Naive thymus-derived CD4-positive, alpha-beta T cell (primary cell): Measurements from ENCODE around the gene DLST. TPM values are rescaled to one million over a fixed set of nuclear protein-coding genes. Genes with fewer than 3 reads are reported as not detected.
"Not testable (repeated sequence)": the region's sequence is repeated elsewhere in the genome, so short reads cannot be mapped to it uniquely, and the experiment has no call there.

Experiments used
- ATAC-seq: fragments of 150-1000 bp; cut with Tn5 transposase; 2 replicates; pipeline ENCODE4 v1.10.0; 2021; ENCODE audit warnings: mild to moderate bottlenecking, moderate library complexity
- CTCF ChIA-PET: fragments of 350-600 bp; sonication (Branson Sonifier 250); formaldehyde crosslinking; loops from one replicate; lab custom pipeline; 2021; ENCODE audit warnings: antibody characterized with exemption; lab: Charles Lee
- POLR2A ChIA-PET: fragments of 350-600 bp; sonication (Branson Sonifier 250); formaldehyde crosslinking; loops from one replicate; lab custom pipeline; 2021; ENCODE audit warnings: antibody characterized with exemption, inconsistent platforms; lab: Charles Lee
- DNase-seq, 9 donors: peaks; one replicate each; pipeline versions ENCODE4 v3.0.0 to v3.0.0-alpha.2; 2020 to 2022; ENCODE audit warnings: mixed read lengths in 1 of 9
- H3K27ac ChIP-seq: one replicate; pipeline ENCODE4 v1.7.0; 2013; ENCODE audit warnings: mild to moderate bottlenecking, low read depth, low read length, moderate library complexity
- H3K27me3 ChIP-seq, 2 donors: one replicate each; pipeline ENCODE4 v1.7.0; 2013; ENCODE audit warnings: low read length in 2 of 2, mild to moderate bottlenecking in 2 of 2, moderate library complexity in 2 of 2; ENCODE audit not compliant: control insufficient read depth in 2 of 2, insufficient read depth in 2 of 2
- H3K36me3 ChIP-seq, 3 experiments: 1 replicate in 2 of 3; 2 replicates in 1 of 3; pipeline ENCODE4 v1.7.0; 2013; ENCODE audit warnings: low read length in 3 of 3, mild to moderate bottlenecking in 3 of 3, moderate library complexity in 1 of 3; ENCODE audit not compliant: insufficient read depth in 3 of 3, control insufficient read depth in 2 of 3
- H3K4me1 ChIP-seq, 2 donors: one replicate each; pipeline ENCODE4 v1.7.0; 2013; ENCODE audit warnings: low read length in 2 of 2, mild to moderate bottlenecking in 2 of 2, moderate library complexity in 1 of 2; ENCODE audit not compliant: control insufficient read depth in 2 of 2, insufficient read depth in 2 of 2
- H3K4me3 ChIP-seq: 2 replicates; pipeline ENCODE4 v1.7.0; 2013; ENCODE audit warnings: mild to moderate bottlenecking, low read length
- H3K9me3 ChIP-seq, 3 experiments: 1 replicate in 2 of 3; 2 replicates in 1 of 3; pipeline ENCODE4 v1.7.0; 2013; ENCODE audit warnings: low read length in 3 of 3; ENCODE audit not compliant: control insufficient read depth in 2 of 3
- H3K27ac Mint-ChIP-seq, 9 donors: one replicate each; pipeline ENCODE4 v1.8.0; 2020 to 2022; ENCODE audit warnings: mixed read lengths in 9 of 9, mild to moderate bottlenecking in 8 of 9, moderate library complexity in 5 of 9, inconsistent platforms in 2 of 9
- H3K27me3 Mint-ChIP-seq, 5 donors: one replicate each; pipeline ENCODE4 v1.8.0; 2021 to 2022; ENCODE audit warnings: mixed read lengths in 5 of 5, mild to moderate bottlenecking in 1 of 5
- H3K36me3 Mint-ChIP-seq, 5 donors: one replicate each; pipeline ENCODE4 v1.8.0; 2020 to 2022; ENCODE audit warnings: mixed read lengths in 5 of 5, mild to moderate bottlenecking in 3 of 5, inconsistent platforms in 1 of 5
- H3K4me1 Mint-ChIP-seq, 7 donors: one replicate each; pipeline ENCODE4 v1.8.0; 2020 to 2022; ENCODE audit warnings: mixed read lengths in 7 of 7, mild to moderate bottlenecking in 3 of 7, inconsistent platforms in 1 of 7
- H3K4me3 Mint-ChIP-seq, 10 donors: one replicate each; pipeline ENCODE4 v1.8.0; 2020 to 2022; ENCODE audit warnings: mild to moderate bottlenecking in 10 of 10, mixed read lengths in 10 of 10, moderate library complexity in 6 of 10, inconsistent platforms in 2 of 10
- H3K9me3 Mint-ChIP-seq, 11 donors: one replicate each; pipeline ENCODE4 v1.8.0; 2020 to 2022; ENCODE audit warnings: mixed read lengths in 11 of 11, mild to moderate bottlenecking in 4 of 11, inconsistent platforms in 1 of 11, moderate library complexity in 1 of 11
- intact Hi-C, 2 donors: fragments of 100-400 bp; cut with micrococcal nuclease; formaldehyde crosslinking; loops; one replicate each; pipeline ENCODE4 v1.15.1; 2023
- polyA plus RNA-seq, 2 donors: library from polyadenylated mRNA; unstranded; fragments of 300-500 nt; fragmentation: Illumina TruSeq; gene quantifications; one replicate each; pipeline ENCODE4 v1.2.3, GENCODE V29; 2021
- total RNA-seq, 6 experiments: library from RNA in 5 of 6; stranded (reverse) in 5 of 6; gene quantifications; 1 replicate in 5 of 6; 2 replicates in 1 of 6; pipeline ENCODE4 v1.2.3 and lab custom pipeline; 2021 to 2026

Gene DLST
- total and polyA plus RNA-seq, 7 experiments from 2014 or later, result 8.9 to 132 (median 96.0) TPM

- H3K9me3 ChIP-seq, H3K4me3 ChIP-seq, intact Hi-C loops, DNase-seq, H3K4me1 ChIP-seq, H3K9me3 Mint-ChIP-seq, H3K27me3 ChIP-seq, CTCF ChIA-PET, H3K4me3 Mint-ChIP-seq, H3K36me3 ChIP-seq, ATAC-seq, H3K36me3 Mint-ChIP-seq, H3K27ac ChIP-seq: not testable (repeated sequence)
- Mint-ChIP-seq H3K27me3 (peaks cover 0 to 16% (median 0%) of the 10 kb centered on the region in 5 donors), H3K27ac (peak overlapping the region in 1 of 9 donors; percentile 22), H3K4me1 (peaks cover 11 to 30% (median 27%) of the 10 kb centered on the region in 7 donors)
- POLR2A ChIA-PET, result interaction anchor here (1.2 kb wide), 1 partner anchor 9 kb away, joined by 3 read pairs; the partner anchor contains the start of gene RPS6KL1
Measured at GRCh38 chr14:74932936-74933335, 51.2 kb downstream of the DLST start.

- no peaks in the 10 kb centered on the region for H3K27me3 ChIP-seq
- ATAC-seq (no peak), DNase-seq (no peak)
- H3K27ac Mint-ChIP-seq, result no peak overlapping the region
- H3K36me3 Mint-ChIP-seq, result peaks cover 0 to 7% (median 3%) of the 10 kb centered on the region in 5 donors
- H3K9me3 Mint-ChIP-seq, result peaks cover 0 to 14% (median 2%) of the 10 kb centered on the region in 11 donors
- H3K4me1 ChIP-seq, result peaks cover 0 to 3% of the 10 kb centered on the region in 2 donors
- intact Hi-C loops, result no loop called here
- no peak overlapping the region for H3K27ac ChIP-seq
- peaks cover 0 to 16% (median 0%) of the 10 kb centered on the region in 5 donors for H3K27me3 Mint-ChIP-seq
- H3K9me3 ChIP-seq, result no peaks in the 10 kb centered on the region
- no peak overlapping the region for H3K4me3 ChIP-seq
- H3K36me3 ChIP-seq, result no peaks in the 10 kb centered on the region
- no peak overlapping the region for H3K4me3 Mint-ChIP-seq
- ChIA-PET CTCF (no interaction called here), POLR2A (interaction anchor here (0.6 kb wide), 1 partner anchor 53 kb away, joined by 3 read pairs; no protein-coding TSS in a partner anchor)
- H3K4me1 Mint-ChIP-seq, result peaks cover 16 to 36% (median 30%) of the 10 kb centered on the region in 7 donors
Measured at GRCh38 chr14:74934041-74934440, 52.3 kb downstream of the DLST start.

- no peaks in the 10 kb centered on the region for H3K27me3 ChIP-seq
- CTCF ChIA-PET, result interaction anchor here (0.6 to 0.7 kb wide), 2 partner anchors 207 to 369 kb away, joined by 3 to 5 read pairs; no protein-coding TSS in a partner anchor
- ATAC-seq (no peak), DNase-seq (no peak)
- Mint-ChIP-seq H3K4me1 (peaks cover 16 to 30% (median 26%) of the 10 kb centered on the region in 7 donors), H3K4me3 (no peak overlapping the region), H3K27me3 (peaks cover 0 to 14% (median 0%) of the 10 kb centered on the region in 5 donors), H3K36me3 (peaks cover 0 to 7% (median 4%) of the 10 kb centered on the region in 5 donors), H3K9me3 (peaks cover 0 to 15% (median 2%) of the 10 kb centered on the region in 11 donors), H3K27ac (no peak overlapping the region)
- H3K36me3 ChIP-seq, result no peaks in the 10 kb centered on the region
- intact Hi-C loops, result no loop called here
- no peaks in the 10 kb centered on the region for H3K9me3 ChIP-seq
- POLR2A ChIA-PET, result interaction anchor here (0.6 kb wide), 1 partner anchor 54 kb away, joined by 3 read pairs; no protein-coding TSS in a partner anchor
- no peak overlapping the region for H3K27ac ChIP-seq
- H3K4me1 ChIP-seq, result no peaks in the 10 kb centered on the region
- no peak overlapping the region for H3K4me3 ChIP-seq
Measured at GRCh38 chr14:74934476-74935359, 53.0 kb downstream of the DLST start.

GRCh38 chr14:74935360-74935680 lies 53.6 kb downstream of the DLST start:
- POLR2A ChIA-PET, result no interaction called here
- H3K27me3 ChIP-seq, result no peaks in the 10 kb centered on the region

GRCh38 chr14:74936151-74936550 lies 54.4 kb downstream of the DLST start:
- POLR2A ChIA-PET, result no interaction called here

More at GRCh38 chr14:74935360-74935680, 53.6 kb downstream of the DLST start:
- CTCF ChIA-PET, result interaction anchor here (0.6 to 0.7 kb wide), 2 partner anchors 89 to 206 kb away, joined by 3 to 5 read pairs; no protein-coding TSS in a partner anchor
- H3K4me1 ChIP-seq, result no peaks in the 10 kb centered on the region
- H3K9me3 Mint-ChIP-seq, result peaks cover 0 to 15% (median 2%) of the 10 kb centered on the region in 11 donors
- no peak for ATAC-seq
- no peaks in the 10 kb centered on the region for H3K9me3 ChIP-seq
- H3K36me3 ChIP-seq, result no peaks in the 10 kb centered on the region
- peaks cover 20 to 35% (median 28%) of the 10 kb centered on the region in 7 donors for H3K4me1 Mint-ChIP-seq
- intact Hi-C loops, result no loop called here
- H3K27ac Mint-ChIP-seq, result no peak overlapping the region
- DNase-seq, result no peak
- H3K4me3 Mint-ChIP-seq, result no peak overlapping the region
- no peak overlapping the region for H3K27ac ChIP-seq
- H3K4me3 ChIP-seq, result no peak overlapping the region
- peaks cover 0 to 7% (median 4%) of the 10 kb centered on the region in 5 donors for H3K36me3 Mint-ChIP-seq
- H3K27me3 Mint-ChIP-seq, result peaks cover 0 to 13% (median 0%) of the 10 kb centered on the region in 5 donors

GRCh38 chr14:74936731-74937130 lies 55.0 kb downstream of the DLST start:
- CTCF ChIA-PET, result no interaction called here
- H3K27me3 Mint-ChIP-seq, result peaks cover 0 to 9% (median 0%) of the 10 kb centered on the region in 5 donors
- ATAC-seq (no peak), DNase-seq (no peak)
- H3K9me3 Mint-ChIP-seq, result peaks cover 0 to 15% (median 2%) of the 10 kb centered on the region in 11 donors
- no peak overlapping the region for H3K4me3 ChIP-seq
- H3K4me1 Mint-ChIP-seq, result peaks cover 22 to 46% (median 40%) of the 10 kb centered on the region in 7 donors
- POLR2A ChIA-PET, result no interaction called here
- no peaks in the 10 kb centered on the region for H3K9me3 ChIP-seq
- H3K27ac ChIP-seq, result no peak overlapping the region
- H3K27me3 ChIP-seq, result no peaks in the 10 kb centered on the region
- H3K4me3 Mint-ChIP-seq, result no peak overlapping the region
- peaks cover 7 to 8% of the 10 kb centered on the region in 2 donors for H3K4me1 ChIP-seq
- intact Hi-C loops, result no loop called here
- no peaks in the 10 kb centered on the region for H3K36me3 ChIP-seq
- peak overlapping the region in 2 of 9 donors; percentile 43 to 74 for H3K27ac Mint-ChIP-seq
- peaks cover 0 to 7% (median 4%) of the 10 kb centered on the region in 5 donors for H3K36me3 Mint-ChIP-seq

More at GRCh38 chr14:74936151-74936550, 54.4 kb downstream of the DLST start:
- H3K27me3 Mint-ChIP-seq, result peaks cover 0 to 9% (median 0%) of the 10 kb centered on the region in 5 donors
- no peak for ATAC-seq
- no peak overlapping the region for H3K27ac Mint-ChIP-seq
- Histone ChIP-seq H3K27me3 (no peaks in the 10 kb centered on the region), H3K4me3 (no peak overlapping the region), H3K9me3 (no peaks in the 10 kb centered on the region), H3K36me3 (no peaks in the 10 kb centered on the region), H3K27ac (no peak overlapping the region), H3K4me1 (peaks cover 2 to 3% of the 10 kb centered on the region in 2 donors)
- intact Hi-C loops, result no loop called here
- no peak for DNase-seq
- H3K36me3 Mint-ChIP-seq, result peaks cover 0 to 7% (median 4%) of the 10 kb centered on the region in 5 donors
- CTCF ChIA-PET, result no interaction called here
- H3K4me3 Mint-ChIP-seq, result no peak overlapping the region
- H3K9me3 Mint-ChIP-seq, result peaks cover 0 to 15% (median 2%) of the 10 kb centered on the region in 11 donors
- peaks cover 20 to 41% (median 34%) of the 10 kb centered on the region in 7 donors for H3K4me1 Mint-ChIP-seq
